ES-I3 (cell line): ENCODE data around the gene STXBP5.

Experiments used
- H3K36me3 ChIP-seq: 2 replicates; pipeline ENCODE4 v1.6.1; 2013; ENCODE audit warnings: mild to moderate bottlenecking, low read length, control low read depth, moderate library complexity; ENCODE audit not compliant: insufficient read depth
- H3K4me1 ChIP-seq: 2 replicates; pipeline ENCODE4 v1.6.1; 2013; ENCODE audit warnings: mild to moderate bottlenecking, control low read depth, low read length; ENCODE audit not compliant: insufficient read depth
- H3K9ac ChIP-seq: 2 replicates; pipeline ENCODE4 v1.6.1; 2013; ENCODE audit warnings: low read depth, mild to moderate bottlenecking, low read length, moderate library complexity
- H3K9me3 ChIP-seq: 2 replicates; pipeline ENCODE4 v1.6.1; 2013; ENCODE audit warnings: mild to moderate bottlenecking, low read length, moderate library complexity; ENCODE audit not compliant: control insufficient read depth, insufficient read depth

STXBP5 gene

DNA sequence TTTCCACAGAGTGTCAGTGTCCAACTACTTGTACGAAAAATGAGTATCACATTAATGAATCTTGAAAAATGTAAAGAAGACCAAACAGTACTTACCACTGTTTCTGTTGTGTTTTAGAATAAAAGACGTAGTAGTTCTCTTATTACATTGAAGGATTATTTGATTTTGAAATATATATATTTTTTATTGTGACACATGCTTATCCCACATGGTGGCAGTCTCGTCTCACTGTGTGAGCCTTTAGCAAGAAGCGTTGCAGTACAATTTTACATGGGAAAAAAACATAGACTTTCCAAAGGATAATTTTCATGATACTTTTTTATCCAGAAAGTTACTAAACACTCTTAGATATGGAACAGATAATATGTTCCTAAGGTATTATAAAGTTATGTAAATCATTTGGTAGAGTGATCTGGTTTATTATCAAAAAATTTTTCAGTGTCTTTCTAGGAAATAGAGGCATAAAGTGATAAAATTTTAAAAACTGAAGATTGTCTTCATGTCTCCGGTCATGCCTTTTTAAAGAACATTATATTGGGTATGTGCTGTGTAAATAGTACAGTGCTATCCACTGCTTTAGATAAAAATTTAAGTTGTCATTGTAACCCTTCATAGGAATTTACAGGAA, 186.8 kb downstream of the STXBP5 start:
- H3K9ac ChIP-seq = no peak overlapping the region
- H3K36me3 ChIP-seq = no peaks in the 10 kb centered on the region
- no peaks in the 10 kb centered on the region for H3K4me1 ChIP-seq
- H3K9me3 ChIP-seq = no peaks in the 10 kb centered on the region

DNA sequence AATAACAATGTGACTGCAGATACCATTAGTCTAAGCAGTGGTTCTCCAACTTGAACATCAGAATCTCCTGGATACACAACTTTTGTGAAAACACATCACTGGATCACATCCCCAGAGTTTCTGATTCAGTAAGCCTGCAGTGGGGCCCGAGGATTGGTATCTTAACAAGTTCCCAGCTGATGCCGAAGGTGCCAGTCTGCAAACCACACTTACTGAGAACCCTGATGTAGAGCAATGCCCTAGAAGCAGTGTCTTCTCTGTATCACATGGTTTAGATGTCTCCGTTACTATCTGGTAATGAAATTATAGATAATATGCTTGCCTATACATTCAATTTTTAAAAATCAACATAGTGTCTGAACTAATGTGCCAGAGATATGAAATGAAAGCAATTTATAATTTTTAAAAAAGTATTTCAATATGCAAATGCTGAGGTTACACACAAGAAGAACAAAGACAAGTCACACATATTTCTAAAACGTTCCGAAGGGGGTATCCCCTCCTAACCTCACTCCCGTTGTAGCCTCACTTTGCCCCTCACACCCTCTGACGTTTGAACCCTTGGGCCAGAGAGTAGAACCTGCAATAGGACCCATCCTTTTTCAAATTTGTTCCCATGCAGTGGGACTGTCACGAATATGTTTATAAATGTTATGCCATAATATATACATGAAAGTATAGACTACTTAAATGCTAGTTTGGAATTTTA, 188.9 kb downstream of the STXBP5 start:
- Histone ChIP-seq H3K9me3 (no peaks in the 10 kb centered on the region), H3K4me1 (no peaks in the 10 kb centered on the region), H3K9ac (no peak overlapping the region), H3K36me3 (no peaks in the 10 kb centered on the region)

DNA sequence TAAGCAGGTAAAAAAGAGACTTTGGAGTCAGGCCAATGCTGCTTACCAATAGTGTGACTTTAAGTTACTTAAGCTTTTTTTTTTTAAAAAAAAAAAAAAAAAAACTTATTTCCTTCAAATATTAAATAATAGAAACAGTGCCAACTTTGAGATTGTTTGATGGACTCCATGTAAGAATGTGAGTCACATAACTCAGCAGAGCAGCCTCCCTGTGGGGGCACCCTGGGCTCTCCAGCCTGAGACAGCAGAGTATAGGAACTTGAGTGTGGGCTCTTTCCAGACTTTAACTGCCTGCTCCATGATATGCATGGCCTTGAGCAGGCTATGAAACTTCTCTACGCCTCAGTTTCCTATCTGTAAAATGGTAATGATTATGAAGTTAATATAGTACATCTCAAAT, 190.9 kb downstream of the STXBP5 start:
- no peak overlapping the region for H3K9ac ChIP-seq
- no peaks in the 10 kb centered on the region for H3K36me3 ChIP-seq
- H3K9me3 ChIP-seq = no peaks in the 10 kb centered on the region
- no peaks in the 10 kb centered on the region for H3K4me1 ChIP-seq

DNA sequence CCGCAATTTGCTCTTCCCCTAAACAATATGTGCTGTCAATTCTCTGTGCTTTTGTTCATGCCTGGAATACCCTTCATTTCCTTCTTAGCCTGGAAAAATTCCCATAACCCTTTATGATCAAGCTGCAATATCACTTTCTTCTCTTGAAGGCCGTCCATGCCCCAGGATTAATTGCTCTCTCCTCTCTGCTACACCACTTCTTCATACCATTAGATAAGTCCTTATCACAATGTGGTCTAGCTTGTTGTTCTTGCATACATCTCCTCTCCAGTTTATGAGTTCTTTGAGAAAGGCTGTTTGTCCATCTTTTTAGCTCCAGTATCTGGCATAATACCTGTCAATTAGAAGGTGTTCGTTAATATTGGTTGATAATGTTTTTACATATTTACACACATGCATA, 193.1 kb downstream of the STXBP5 start:
- no peaks in the 10 kb centered on the region for H3K36me3 ChIP-seq
- no peak overlapping the region for H3K9ac ChIP-seq
- H3K4me1 ChIP-seq = no peaks in the 10 kb centered on the region
- H3K9me3 ChIP-seq = peaks cover 8% of the 10 kb centered on the region; the same call in 1 of the 2 replicates

DNA sequence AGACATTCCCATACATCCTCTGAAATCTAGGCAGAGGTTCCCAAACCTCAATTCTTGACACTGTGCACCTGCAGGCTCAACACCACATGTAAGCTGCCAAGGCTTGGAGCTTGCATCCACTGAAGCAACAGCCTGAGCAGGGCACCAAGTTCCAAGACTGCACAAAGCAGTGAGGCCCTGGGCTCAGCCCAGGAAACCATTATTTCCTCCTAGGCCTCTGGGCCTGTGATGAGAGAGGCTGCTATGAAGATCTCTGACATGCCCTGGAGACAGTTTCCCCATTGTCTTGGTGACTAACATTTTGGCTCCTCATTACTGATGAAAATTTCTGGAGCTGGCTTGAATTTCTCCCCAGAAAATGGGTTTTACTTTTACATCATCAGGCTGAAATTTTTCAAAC, 196.8 kb downstream of the STXBP5 start:
- Histone ChIP-seq H3K9me3 (peaks cover 8% of the 10 kb centered on the region; the same call in 1 of the 2 replicates), H3K4me1 (no peaks in the 10 kb centered on the region)

DNA sequence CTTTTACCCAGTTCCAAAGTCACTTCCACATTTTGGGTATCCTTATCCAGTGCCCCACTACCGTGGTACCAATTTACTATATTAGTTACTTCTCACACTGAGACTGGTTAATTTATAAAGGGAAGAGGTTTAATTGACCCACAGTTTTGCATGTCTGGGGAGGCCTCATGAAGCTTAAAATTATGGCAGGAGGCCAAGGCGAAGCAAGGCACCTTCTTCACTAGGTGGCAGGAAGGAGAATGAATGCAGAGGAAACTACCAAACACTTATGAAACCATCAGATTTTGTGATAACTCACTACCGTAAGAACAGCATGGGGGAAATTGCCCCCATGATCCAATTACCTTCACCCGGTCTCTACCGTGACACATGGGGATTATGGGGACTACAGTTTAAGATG, 197.6 kb downstream of the STXBP5 start:
- no peaks in the 10 kb centered on the region for H3K4me1 ChIP-seq
- peaks cover 8% of the 10 kb centered on the region; the same call in 1 of the 2 replicates for H3K9me3 ChIP-seq
- no peaks in the 10 kb centered on the region for H3K36me3 ChIP-seq
- H3K9ac ChIP-seq = no peak overlapping the region

More for the DNA sequence above, 196.8 kb downstream of the STXBP5 start:
- no peak overlapping the region for H3K9ac ChIP-seq
- no peaks in the 10 kb centered on the region for H3K36me3 ChIP-seq

DNA sequence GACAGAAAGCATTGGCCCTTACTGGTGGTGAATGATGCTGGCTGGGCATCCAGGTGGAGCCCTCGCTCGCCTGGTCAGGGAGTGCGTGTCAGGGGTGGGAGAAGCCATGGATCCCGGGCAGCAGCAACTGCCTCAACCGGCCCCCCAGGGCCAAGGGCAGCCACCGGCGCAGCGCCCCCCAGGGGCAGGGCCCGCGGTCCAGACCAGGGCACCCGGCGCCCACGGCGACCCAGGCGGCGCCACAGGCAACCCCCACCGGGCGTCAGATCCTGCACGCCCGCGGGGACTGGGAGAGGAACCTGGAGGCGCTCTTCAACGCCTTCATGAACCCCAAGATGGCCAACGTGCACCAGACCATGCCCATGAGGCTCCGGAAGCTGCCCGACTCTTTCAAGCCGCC, 202.6 kb downstream of the STXBP5 start:
- no peaks in the 10 kb centered on the region for H3K4me1 ChIP-seq
- no peaks in the 10 kb centered on the region for H3K9me3 ChIP-seq
- H3K36me3 ChIP-seq = no peaks in the 10 kb centered on the region
- no peak overlapping the region for H3K9ac ChIP-seq

DNA sequence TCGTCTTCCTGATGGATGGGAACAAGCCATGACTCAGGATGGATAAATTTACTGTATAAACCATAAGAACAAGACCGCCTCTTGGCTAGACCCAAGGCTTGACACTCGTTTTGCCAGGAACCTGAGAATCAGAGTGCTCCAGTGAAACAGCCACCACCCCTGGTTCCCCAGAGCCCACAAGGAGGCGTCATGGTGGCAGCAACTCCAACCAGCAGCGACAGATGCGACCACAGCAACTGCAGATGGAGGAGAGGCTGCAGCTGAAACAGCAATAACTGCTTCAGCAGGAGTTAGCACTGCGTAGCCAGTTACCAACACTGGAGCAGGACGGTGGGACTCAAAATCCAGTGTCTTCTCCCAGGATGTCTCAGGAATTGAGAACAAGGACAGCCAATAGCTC, 203.4 kb downstream of the STXBP5 start:
- Histone ChIP-seq H3K36me3 (no peaks in the 10 kb centered on the region), H3K9ac (no peak overlapping the region), H3K4me1 (no peaks in the 10 kb centered on the region), H3K9me3 (no peaks in the 10 kb centered on the region)

DNA sequence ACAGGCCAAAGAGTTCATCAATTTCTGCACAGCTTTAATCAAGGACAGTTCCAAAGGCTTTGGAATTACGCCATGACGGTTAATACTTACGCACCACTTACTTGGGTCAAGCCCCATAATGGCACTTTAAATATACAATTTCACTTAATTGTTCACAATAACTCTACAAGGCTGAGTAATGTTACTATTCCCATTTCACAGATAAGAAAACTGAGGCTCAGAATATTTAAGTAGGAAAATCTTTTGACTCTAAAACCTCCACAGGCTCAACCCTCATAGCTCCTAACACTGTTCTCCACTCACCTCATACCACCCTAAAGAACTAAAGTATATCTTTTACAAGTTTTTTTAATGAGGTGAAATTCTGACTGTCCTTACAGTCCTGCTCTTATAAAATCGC, 212.4 kb downstream of the STXBP5 start:
- Histone ChIP-seq H3K36me3 (no peaks in the 10 kb centered on the region), H3K9ac (no peak overlapping the region), H3K4me1 (no peaks in the 10 kb centered on the region), H3K9me3 (no peaks in the 10 kb centered on the region)

DNA sequence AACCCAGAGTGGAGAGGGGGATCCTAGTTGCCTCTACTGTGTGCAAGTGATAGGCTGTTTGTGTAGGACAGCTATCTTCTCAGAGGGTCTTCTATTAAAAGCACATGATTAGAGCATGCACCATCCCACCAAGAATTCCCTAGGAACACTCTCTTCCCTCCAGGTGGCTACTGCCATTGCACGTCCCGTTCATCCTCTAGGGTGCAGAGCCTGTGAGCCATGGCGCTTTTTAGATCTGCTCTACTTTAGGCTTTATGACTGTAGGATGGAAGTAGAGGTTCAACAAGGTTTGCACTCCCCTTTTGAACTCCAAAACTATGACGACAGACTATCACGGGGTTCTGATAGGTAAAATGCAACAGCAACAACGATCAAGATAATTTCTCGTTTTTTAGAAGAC, 213.7 kb downstream of the STXBP5 start:
- no peaks in the 10 kb centered on the region for H3K9me3 ChIP-seq
- no peaks in the 10 kb centered on the region for H3K4me1 ChIP-seq
- H3K36me3 ChIP-seq = no peaks in the 10 kb centered on the region
- no peak overlapping the region for H3K9ac ChIP-seq

DNA sequence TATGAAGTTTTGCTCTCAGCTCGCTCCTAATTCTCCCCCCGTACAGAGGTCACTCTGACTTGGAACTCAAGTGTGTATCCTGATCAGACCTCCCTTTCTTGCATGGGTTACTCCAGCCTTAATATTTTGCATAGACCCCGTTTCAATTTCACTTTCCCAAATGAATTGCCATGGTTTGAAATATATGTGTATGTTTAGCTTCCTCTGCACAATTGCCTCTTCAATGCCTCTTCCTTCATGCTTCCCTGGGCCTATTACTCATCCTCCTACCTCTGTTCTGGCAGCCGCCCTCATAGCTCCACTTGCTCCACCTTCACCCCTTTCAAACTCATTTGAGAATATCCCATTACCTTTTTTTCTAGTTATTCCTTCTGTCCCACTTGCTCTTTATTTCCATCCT, 214.3 kb downstream of the STXBP5 start:
- no peaks in the 10 kb centered on the region for H3K4me1 ChIP-seq
- no peaks in the 10 kb centered on the region for H3K36me3 ChIP-seq
- H3K9me3 ChIP-seq = no peaks in the 10 kb centered on the region
- H3K9ac ChIP-seq = no peak overlapping the region

DNA sequence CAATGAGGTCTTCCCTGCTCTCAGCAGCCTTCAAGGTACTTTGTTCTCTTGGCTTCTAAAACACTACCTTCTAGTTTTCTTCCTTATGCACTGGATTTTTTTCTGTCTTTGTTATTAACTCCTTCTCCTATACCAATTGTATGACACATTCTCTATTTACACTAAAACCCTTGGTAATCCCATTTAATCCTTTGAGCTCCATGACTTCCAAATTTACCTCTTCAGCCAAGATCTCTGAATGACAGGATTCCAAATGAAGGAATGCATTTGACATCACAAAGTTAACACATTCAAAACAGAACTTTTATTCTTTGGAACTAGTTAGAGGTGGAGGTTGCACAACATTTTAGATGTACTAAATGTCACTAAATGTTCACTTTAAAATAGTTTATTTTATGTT, 217.7 kb downstream of the STXBP5 start:
- Histone ChIP-seq H3K4me1 (no peaks in the 10 kb centered on the region), H3K9ac (no peak overlapping the region), H3K9me3 (no peaks in the 10 kb centered on the region), H3K36me3 (no peaks in the 10 kb centered on the region)

DNA sequence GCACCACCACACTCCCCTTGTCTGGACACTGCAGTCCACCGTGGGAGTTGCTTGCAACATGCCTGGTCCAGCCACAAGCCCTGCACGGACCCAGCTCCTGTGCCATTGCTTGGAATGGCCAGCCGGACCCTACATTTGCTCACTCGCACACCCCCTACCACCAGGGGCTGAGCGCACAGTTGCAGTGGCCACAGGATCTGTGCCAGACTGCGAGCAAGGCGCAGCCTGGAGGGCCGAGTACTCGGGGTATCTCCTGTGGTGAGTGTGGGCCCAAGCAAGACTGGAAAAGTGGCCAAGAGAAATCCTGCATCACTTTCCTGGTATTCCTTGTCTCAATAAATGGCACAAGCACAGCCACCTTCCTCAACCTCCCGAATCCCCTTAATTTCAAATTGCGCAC, 218.9 kb downstream of the STXBP5 start:
- Histone ChIP-seq H3K9me3 (no peaks in the 10 kb centered on the region), H3K9ac (no peak overlapping the region), H3K4me1 (no peaks in the 10 kb centered on the region), H3K36me3 (no peaks in the 10 kb centered on the region)

DNA sequence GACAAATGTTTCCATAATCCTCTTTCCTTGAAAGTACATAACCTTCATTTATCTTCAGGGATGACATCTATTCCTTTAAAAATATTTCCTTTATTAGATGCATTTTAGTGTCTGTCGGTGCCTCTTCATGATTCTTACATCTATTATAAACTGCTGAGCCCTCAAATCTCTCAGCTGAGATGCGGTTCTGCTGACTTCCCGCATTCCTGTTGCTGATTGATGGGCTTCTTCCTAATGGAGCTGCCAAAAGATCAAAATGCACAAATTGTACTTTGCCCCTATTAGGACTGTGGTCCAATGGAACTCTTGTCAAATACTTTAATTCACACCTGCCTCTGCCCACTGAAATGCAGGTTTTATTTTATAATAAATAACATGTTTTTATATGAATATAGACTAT, 225.6 kb downstream of the STXBP5 start:
- Histone ChIP-seq H3K9me3 (no peaks in the 10 kb centered on the region), H3K36me3 (no peaks in the 10 kb centered on the region), H3K9ac (no peak overlapping the region), H3K4me1 (no peaks in the 10 kb centered on the region)

DNA sequence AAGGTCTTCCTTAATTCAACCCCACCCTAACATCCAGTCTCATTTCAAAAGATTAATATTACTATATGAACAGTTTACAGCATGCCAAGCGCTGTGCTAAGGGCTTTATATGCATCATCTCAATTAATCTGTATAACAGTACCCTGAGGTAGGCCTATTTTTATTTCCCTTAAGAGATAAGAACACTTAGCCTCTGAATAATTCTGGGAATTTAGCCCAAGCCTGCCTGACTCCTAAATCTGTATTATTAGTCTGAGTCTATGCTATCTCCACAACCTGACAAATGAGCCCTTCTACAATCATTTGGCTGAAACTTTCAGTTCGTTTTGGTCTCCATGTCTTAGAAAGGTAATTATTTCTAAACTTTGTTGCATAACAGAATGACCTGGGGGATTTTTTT, 226.6 kb downstream of the STXBP5 start:
- Histone ChIP-seq H3K36me3 (no peaks in the 10 kb centered on the region), H3K9ac (no peak overlapping the region), H3K9me3 (no peaks in the 10 kb centered on the region), H3K4me1 (no peaks in the 10 kb centered on the region)
